NCI-H345 (cell line): Measurements from ENCODE around the gene IGSF8.

Source experiments
- DNase-seq: peaks from one replicate; lab custom pipeline; 2025; lab: John Stamatoyannopoulos, UW

The IGSF8 gene

DNA sequence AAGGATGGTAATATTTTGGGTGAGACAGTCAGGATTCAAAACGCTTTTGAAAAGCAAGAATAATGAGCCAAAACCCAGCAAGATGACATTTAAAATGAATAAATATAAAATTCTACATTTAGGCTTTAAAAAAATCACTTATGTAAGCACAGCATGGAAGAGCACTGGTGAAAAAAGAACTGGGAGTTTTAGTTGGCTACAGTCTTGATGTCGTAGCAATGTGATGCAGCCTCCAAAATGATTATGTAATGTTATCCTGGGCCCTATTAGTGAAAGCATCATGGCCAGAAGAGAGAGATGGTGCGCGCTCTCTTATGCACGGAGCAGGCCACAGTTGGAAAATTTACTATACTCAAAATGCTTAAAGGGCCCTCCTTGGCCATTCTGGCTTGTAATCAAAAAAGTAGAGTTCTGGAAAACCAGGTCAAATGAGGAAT is 11.9 kb downstream of the IGSF8 start:
- DNase-seq: no peak

DNA sequence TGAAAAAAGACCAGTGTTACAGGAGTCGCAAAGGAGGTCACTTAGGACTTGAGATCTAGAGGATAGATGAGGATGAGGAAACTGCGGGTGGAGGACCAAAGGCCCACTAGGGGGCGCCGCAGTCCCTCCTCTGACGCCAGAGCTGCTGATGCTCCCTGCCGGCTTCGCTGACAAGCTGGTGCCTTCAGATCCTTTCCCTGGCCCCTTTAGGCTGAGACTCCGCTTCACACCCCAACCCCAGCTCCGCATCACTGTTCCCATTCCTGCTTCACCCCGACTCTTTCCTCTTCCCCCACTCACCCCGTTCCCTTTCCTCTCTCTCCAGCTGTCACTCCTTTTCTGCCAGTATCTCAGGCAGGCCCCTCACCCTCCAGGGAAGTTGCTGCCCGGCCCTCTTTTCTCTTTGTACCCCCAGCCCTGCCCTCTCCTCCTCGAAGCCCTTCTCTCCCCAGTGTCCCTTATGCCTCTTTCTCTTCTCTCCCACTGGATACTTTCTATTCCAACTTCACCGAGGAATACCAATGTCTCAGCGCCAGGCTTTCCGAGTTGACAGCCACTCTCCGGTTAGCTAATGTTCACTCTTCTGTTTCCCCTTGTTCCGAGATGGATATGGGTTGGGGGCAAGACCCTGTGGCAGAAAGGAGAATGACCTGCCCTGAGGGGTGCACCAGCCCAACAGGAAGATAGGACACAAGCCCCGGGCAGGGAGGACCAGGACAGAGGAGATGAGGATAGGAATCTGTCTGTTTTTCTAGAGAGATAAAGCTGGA is 12.5 kb downstream of the IGSF8 start:
- DNase-seq: peak; percentile 70

GRCh38 chr1:160084771-160085321 is 13.6 kb downstream of the IGSF8 start:
- DNase-seq: no peak

DNA sequence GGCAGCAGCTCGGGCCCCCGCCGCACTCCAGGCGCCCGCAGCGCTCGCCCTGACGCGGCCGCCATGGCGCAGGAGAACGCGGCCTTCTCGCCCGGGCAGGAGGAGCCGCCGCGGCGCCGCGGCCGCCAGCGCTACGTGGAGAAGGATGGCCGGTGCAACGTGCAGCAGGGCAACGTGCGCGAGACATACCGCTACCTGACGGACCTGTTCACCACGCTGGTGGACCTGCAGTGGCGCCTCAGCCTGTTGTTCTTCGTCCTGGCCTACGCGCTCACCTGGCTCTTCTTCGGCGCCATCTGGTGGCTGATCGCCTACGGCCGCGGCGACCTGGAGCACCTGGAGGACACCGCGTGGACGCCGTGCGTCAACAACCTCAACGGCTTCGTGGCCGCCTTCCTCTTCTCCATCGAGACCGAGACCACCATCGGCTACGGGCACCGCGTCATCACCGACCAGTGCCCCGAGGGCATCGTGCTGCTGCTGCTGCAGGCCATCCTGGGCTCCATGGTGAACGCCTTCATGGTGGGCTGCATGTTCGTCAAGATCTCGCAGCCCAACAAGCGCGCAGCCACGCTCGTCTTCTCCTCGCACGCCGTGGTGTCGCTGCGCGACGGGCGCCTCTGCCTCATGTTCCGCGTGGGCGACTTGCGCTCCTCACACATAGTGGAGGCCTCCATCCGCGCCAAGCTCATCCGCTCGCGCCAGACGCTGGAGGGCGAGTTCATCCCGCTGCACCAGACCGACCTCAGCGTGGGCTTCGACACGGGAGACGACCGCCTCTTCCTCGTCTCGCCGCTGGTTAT is 14.2 kb downstream of the IGSF8 start:
- DNase-seq: peak; percentile 25

- DNase-seq: no peak
These were observed 15.5 kb downstream of the IGSF8 start for GRCh38 chr1:160082926-160083325.

GRCh38 chr1:160082487-160082886 is 15.9 kb downstream of the IGSF8 start:
- DNase-seq: no peak

GRCh38 chr1:160081261-160081936 is 17.0 kb downstream of the IGSF8 start, which contains the start of gene KCNJ9:
Gene KCNJ9 (plus strand): TSS chr1:160081538. CDS start chr1:160084031, 2,493 bp downstream.
- DNase-seq: no peak

GRCh38 chr1:160080381-160081100 is 17.9 kb downstream of the IGSF8 start:
- DNase-seq: no peak

- no peak for DNase-seq
These were observed 19.0 kb downstream of the IGSF8 start for GRCh38 chr1:160079448-160079847.

- no peak for DNase-seq
These were observed 19.8 kb downstream of the IGSF8 start for GRCh38 chr1:160078512-160079195.

- no peak for DNase-seq
These were observed 20.9 kb downstream of the IGSF8 start for GRCh38 chr1:160077486-160077885.

- no peak for DNase-seq
These were observed 22.1 kb downstream of the IGSF8 start for GRCh38 chr1:160076295-160076694.

DNA sequence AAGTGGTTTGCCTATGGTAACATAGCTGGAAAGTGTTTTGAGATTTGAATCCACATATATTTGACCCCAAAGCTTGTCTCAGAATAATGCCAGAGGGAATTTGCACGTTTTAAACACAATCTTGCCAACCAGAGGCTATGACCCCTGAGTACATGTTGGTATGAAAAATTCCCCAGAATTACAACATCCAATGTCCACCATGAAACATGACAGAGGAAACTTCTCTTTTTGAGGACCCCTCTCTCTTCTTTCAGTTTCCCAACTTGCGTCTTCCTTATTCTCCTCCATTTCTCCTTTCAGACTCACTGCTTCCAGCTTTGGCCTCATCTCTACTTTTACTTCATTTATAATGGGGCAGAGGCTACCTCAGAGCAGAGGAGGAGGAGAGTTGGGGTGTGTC is 22.6 kb downstream of the IGSF8 start:
- no peak for DNase-seq

GRCh38 chr1:160074865-160075264 is 23.6 kb downstream of the IGSF8 start:
- no peak for DNase-seq

GRCh38 chr1:160071289-160071688 is 27.1 kb downstream of the IGSF8 start:
- no peak for DNase-seq

DNA sequence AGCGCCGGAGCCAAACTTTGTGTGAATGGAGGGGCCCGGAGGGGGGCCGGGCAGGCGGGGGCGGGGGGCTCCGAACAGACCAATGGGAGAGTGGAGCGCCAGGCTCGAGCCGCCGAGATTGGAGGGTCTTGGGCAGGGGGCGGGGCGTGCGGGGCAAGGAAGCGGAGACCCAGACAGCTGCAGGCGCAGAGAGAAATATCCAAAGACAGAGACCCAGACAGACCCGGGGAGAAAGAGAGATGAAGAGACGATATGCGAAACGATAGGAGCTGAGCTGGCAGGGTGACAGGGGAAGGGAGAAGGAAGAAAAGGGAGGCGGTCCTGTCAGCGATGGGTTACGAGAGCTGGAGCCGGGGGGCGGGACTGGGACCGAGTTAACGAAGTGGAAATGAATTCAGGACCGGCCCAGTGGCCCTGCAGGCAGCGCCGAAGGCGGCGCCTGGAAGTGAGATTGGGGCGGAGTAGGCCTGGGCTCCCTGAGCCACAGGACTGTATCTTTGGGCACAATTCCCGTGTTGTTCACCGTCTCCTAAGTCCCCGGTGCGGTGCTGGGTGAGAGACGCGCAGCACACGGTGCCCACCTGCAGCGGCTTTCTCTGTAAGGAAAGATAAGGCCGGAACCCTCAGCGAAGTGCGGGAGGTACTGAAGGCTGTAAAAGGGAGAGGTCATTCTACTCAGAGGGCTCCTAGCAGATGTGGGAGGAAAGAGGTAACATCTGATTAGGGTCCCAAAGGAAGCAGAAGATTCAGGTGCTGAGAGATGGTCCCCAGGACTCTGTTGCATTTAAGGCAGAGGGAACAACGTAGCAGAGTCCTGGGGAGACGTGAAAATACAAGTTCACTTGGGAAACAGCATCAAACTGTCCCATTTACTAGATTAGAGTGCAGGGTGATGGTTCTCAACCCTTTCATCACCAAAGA is 27.9 kb downstream of the IGSF8 start:
- peak; percentile 72 for DNase-seq

GRCh38 chr1:160069460-160070231 is 28.8 kb downstream of the IGSF8 start, which contains the start of gene KCNJ10:
Gene KCNJ10 (minus strand): TSS chr1:160070160. CDS start chr1:160042532, 27,628 bp downstream.
- no peak for DNase-seq

- no peak for DNase-seq
These were observed 30.2 kb downstream of the IGSF8 start for GRCh38 chr1:160068225-160068624.
